ENCODE results near the gene SUV39H1.

The SUV39H1 gene

DNA sequence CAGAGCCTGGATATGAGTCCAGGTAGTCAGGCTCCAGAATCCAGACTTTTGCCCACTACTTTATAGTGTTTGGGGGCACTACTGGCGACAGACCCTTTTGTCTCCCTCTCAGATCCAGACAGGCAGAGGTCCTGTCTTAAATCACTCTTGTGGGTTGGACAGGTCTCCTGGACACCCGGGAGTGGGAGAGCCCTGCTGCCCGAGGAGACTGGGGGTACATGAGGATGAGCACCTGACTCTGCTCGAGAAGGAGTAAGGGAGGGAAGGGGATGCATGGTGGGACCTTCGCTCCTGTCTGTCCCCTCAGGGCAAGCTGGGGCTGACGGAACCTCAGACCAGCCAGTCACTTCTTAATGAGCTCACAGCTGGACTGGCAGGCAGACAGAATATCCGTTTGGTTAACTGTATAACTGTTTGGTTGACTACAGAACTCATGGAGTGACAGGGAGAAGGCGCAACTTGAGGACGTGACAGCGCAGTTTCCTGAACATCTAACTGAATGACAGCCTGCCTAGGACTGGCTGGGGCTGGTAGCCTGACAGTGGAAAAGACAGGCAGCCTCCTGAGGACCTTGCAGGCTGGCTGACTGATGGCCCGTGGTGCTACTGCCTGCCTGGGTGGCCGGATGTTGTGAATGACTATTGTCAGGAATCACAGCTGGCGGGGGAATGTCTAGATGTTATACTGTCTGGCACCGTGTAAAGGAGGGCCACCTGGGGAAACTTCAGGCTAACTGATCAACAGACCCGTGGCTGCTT is 1.6 kb upstream of the SUV39H1 start:
- no peak overlapping the region for H3K4me3 ChIP-seq (ENCODE audit: low read length)
- no peak for DNase-seq (ENCODE audit: low read depth)
- TF ChIP-seq, protein P1, sequence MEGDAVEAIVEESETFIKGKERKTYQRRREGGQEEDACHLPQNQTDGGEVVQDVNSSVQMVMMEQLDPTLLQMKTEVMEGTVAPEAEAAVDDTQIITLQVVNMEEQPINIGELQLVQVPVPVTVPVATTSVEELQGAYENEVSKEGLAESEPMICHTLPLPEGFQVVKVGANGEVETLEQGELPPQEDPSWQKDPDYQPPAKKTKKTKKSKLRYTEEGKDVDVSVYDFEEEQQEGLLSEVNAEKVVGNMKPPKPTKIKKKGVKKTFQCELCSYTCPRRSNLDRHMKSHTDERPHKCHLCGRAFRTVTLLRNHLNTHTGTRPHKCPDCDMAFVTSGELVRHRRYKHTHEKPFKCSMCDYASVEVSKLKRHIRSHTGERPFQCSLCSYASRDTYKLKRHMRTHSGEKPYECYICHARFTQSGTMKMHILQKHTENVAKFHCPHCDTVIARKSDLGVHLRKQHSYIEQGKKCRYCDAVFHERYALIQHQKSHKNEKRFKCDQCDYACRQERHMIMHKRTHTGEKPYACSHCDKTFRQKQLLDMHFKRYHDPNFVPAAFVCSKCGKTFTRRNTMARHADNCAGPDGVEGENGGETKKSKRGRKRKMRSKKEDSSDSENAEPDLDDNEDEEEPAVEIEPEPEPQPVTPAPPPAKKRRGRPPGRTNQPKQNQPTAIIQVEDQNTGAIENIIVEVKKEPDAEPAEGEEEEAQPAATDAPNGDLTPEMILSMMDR (IDR thresholded peaks at IDR 0.05; ENCODE audit: insufficient read depth, low read depth, low read length, missing control alignments) = no peak

DNA sequence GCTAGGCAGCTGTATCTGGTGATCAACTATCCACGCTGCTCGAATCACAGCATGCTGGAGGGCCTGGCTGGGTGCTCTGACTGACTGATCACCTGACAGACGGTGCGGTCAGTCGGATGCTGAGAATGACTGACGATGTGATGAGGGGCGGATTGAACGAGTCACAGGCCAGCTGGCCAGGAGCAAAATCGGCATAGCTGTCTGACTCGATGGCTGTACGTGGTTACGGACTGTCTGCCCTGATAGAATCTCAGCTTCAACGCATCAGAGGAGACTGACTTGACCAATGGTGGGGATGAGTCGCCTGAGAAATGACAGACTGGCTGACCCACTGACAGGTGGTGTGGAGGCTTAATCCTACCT is 1.0 kb upstream of the SUV39H1 start:
- TF ChIP-seq, protein P1 (IDR thresholded peaks at IDR 0.05; ENCODE audit: insufficient read depth, low read depth, low read length, missing control alignments) = no peak
- peak overlapping the region; percentile 50 for H3K4me3 ChIP-seq (ENCODE audit: low read length)
- no peak for DNase-seq (ENCODE audit: low read depth)

DNA sequence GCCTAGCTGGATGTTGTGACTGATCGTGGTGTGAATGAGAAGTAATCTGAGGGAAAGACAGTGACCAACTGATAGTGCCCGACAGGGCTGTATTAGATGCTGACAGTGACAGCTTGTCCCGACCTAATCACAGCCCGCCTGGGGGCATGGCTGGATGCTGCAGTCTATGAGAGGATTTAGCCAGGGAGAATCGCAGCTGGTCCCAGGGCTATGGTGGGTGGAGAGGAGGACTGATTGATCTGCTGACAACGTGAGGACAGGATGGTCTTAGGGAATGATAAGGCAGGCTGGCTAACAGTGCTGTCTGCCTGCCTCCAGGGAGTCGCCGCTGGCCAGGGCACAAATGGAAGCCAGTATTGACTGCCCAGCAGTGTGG is 621 bp upstream of the SUV39H1 start:
- H3K4me3 ChIP-seq (ENCODE audit: low read length) = peak overlapping the region; percentile 50
- TF ChIP-seq, protein P1 (IDR thresholded peaks at IDR 0.05; ENCODE audit: insufficient read depth, low read depth, low read length, missing control alignments) = no peak
- no peak for DNase-seq (ENCODE audit: low read depth)

DNA sequence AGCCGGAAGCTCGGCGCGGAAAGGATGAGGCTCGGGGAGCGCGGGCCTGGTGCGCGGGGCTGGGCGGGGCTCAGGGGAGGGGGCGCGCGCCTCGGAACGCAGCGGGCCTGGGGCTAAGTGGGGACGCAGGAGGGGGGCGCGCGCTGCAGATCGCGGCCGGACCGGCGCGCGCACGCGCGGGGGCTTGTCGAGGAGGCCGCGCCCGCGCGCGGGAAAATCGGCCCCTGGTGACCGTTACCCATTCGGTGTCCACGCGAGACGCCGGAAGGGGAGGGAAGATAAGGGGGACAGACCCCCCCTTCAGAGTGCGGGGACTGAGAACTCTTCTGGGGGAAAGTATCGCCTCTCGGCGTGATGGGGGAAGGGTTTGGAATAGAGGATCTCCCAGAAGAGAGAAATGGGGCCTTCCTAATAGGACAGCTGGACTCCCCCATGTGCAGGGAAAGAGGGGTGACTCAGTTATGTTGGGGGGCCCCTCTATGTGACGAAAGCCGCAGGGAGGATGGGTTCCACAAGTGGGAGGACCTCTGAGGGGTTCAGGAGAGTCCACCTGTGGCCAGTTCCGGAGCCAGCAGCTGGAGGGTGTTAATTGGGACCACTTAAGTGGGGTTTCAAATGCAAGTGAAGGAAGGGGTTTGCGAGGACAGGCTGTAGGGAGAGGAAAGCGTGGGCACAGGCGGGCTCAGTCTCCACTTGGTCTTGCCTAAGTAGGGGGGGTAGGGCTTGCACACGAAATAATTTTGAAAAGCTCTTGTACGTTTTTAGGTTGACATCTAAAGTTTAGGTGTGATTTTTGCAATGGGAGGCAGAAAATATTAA is 584 bp downstream of the SUV39H1 start:
- no peak for DNase-seq (ENCODE audit: low read depth)
- TF ChIP-seq, protein P1 (IDR thresholded peaks at IDR 0.05; ENCODE audit: insufficient read depth, low read depth, low read length, missing control alignments) = no peak

DNA sequence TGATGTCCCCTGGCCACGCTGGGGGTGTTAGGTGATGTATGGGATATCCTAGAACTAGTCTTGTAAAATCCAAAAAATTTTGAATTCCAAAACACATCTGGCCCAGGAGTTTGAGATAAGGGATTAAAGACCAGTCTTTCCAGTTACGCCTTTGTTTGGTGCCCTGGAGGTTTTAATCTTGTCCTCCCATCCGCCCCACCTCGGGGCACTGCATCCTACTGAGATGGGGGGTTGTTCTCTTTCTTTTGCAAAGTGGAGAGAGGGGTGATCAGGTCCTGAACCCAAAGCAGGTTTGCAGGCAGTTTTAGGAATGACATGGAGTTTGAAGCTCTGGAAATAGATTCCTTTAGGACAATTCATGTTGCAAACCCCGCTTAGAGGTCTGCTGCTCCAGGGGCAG is 1.8 kb downstream of the SUV39H1 start:
- no peak for DNase-seq (ENCODE audit: low read depth)
- TF ChIP-seq, protein P1 (IDR thresholded peaks at IDR 0.05; ENCODE audit: insufficient read depth, low read depth, low read length, missing control alignments) = no peak
- H3K4me3 ChIP-seq (ENCODE audit: low read length) = no peak overlapping the region

More for the DNA sequence above, 584 bp downstream of the SUV39H1 start:
- peak overlapping the region; percentile 58 for H3K4me3 ChIP-seq (ENCODE audit: low read length)

DNA sequence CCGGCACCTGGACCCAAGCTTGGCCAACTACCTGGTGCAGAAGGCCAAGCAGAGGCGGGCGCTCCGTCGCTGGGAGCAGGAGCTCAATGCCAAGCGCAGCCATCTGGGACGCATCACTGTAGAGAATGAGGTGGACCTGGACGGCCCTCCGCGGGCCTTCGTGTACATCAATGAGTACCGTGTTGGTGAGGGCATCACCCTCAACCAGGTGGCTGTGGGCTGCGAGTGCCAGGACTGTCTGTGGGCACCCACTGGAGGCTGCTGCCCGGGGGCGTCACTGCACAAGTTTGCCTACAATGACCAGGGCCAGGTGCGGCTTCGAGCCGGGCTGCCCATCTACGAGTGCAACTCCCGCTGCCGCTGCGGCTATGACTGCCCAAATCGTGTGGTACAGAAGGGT is 3.7 kb downstream of the SUV39H1 start:
- DNase-seq (ENCODE audit: low read depth) = no peak
- no peak overlapping the region for H3K4me3 ChIP-seq (ENCODE audit: low read length)
- TF ChIP-seq, protein P1 (IDR thresholded peaks at IDR 0.05; ENCODE audit: insufficient read depth, low read depth, low read length, missing control alignments) = no peak

Data from epithelial cell of esophagus (primary cell).